ENCODE results near the gene NPDC1. TPM values are rescaled to one million over a fixed set of nuclear protein-coding genes. Genes with fewer than 3 reads are reported as not detected.
A peak's percentile ranks its signal among the peaks of the same experiment; 100 is the strongest.
"Not testable (repeated sequence)": the region's sequence is repeated elsewhere in the genome, so short reads cannot be mapped to it uniquely, and the experiment has no call there.

NPDC1 gene
- total RNA-seq, 1 donor from 2014 or later: 124 TPM

GRCh38 chr9:137008312-137008711, 37.7 kb downstream of the NPDC1 start:
- intact Hi-C loops (cut with DNase I): no loop called here
- H3K4me3 ChIP-seq: no peak overlapping the region
- ATAC-seq (no peak), DNase-seq (no peak)
- no peaks in the 10 kb centered on the region for H3K27me3 ChIP-seq (ENCODE audit: low read depth)
- H3K27ac ChIP-seq: no peak overlapping the region
- H3K36me3 ChIP-seq: peaks cover 20% of the 10 kb centered on the region
- H3K9me3 ChIP-seq: no peaks in the 10 kb centered on the region
- TF ChIP-seq CTCF (IDR thresholded peaks at IDR 0.05): no peak
- peaks cover 9% of the 10 kb centered on the region for H3K4me1 ChIP-seq

GRCh38 chr9:137007816-137008270, 38.1 kb downstream of the NPDC1 start:
- ATAC-seq (peak in 1 of 2 donors; percentile 5), DNase-seq (no peak)
- Histone ChIP-seq H3K27me3 (ENCODE audit: low read depth) (no peaks in the 10 kb centered on the region), H3K4me1 (peaks cover 9% of the 10 kb centered on the region), H3K36me3 (peaks cover 18% of the 10 kb centered on the region), H3K4me3 (no peak overlapping the region), H3K27ac (no peak overlapping the region), H3K9me3 (no peaks in the 10 kb centered on the region)
- TF ChIP-seq CTCF (IDR thresholded peaks at IDR 0.05): no peak
- intact Hi-C loops (cut with DNase I): no loop called here

GRCh38 chr9:137007108-137007815, 38.7 kb downstream of the NPDC1 start:
- ATAC-seq: peak; percentile 4 to 34
- no peak for DNase-seq

GRCh38 chr9:137006116-137007003, 39.6 kb downstream of the NPDC1 start:
- Histone ChIP-seq H3K27ac (no peak overlapping the region), H3K9me3 (no peaks in the 10 kb centered on the region), H3K36me3 (peaks cover 7% of the 10 kb centered on the region), H3K4me1 (peaks cover 9% of the 10 kb centered on the region), H3K4me3 (no peak overlapping the region), H3K27me3 (ENCODE audit: low read depth) (no peaks in the 10 kb centered on the region)
- ATAC-seq (peak; percentile 6 to 9), DNase-seq (no peak)
- intact Hi-C loops (cut with DNase I): no loop called here
- TF ChIP-seq CTCF (IDR thresholded peaks at IDR 0.05): no peak

More at GRCh38 chr9:137007108-137007815, 38.7 kb downstream of the NPDC1 start:
- Histone ChIP-seq H3K27ac (no peak overlapping the region), H3K9me3 (no peaks in the 10 kb centered on the region), H3K27me3 (ENCODE audit: low read depth) (no peaks in the 10 kb centered on the region), H3K4me1 (peaks cover 9% of the 10 kb centered on the region), H3K4me3 (no peak overlapping the region), H3K36me3 (peaks cover 14% of the 10 kb centered on the region)
- intact Hi-C loops (cut with DNase I): no loop called here
- TF ChIP-seq CTCF (IDR thresholded peaks at IDR 0.05): no peak

- H3K36me3 ChIP-seq; H3K4me3 ChIP-seq; H3K9me3 ChIP-seq; ATAC-seq; H3K27ac ChIP-seq; H3K27me3 ChIP-seq (ENCODE audit: low read depth); DNase-seq; intact Hi-C loops (cut with DNase I): not testable (repeated sequence)
- H3K4me1 ChIP-seq: peaks cover 17% of the 10 kb centered on the region
- TF ChIP-seq CTCF (IDR thresholded peaks at IDR 0.05): peak; percentile 47
These were observed 41.7 kb downstream of the NPDC1 start for GRCh38 chr9:137004285-137004684.
